D721Med (cell line): Measurements from ENCODE around the gene TLX1.

Experiments
- DNase-seq: peaks from one replicate; pipeline ENCODE4 v3.0.0; 2011; ENCODE audit warnings: low spot score; ENCODE audit not compliant: insufficient read length
- FAIRE-seq: peaks from 2 replicates; lab custom pipeline; 2011; peaks lifted over from hg19 to GRCh38; lab: Jason Lieb, UNC
- TF ChIP-seq, protein P1 (sequence below): IDR thresholded peaks from 2 replicates; pipeline ENCODE4 v1.5.1; 2012; ENCODE audit warnings: mild to moderate bottlenecking, control low read depth; ENCODE audit not compliant: insufficient read depth; ENCODE audit errors: missing control alignments

TLX1 gene

DNA sequence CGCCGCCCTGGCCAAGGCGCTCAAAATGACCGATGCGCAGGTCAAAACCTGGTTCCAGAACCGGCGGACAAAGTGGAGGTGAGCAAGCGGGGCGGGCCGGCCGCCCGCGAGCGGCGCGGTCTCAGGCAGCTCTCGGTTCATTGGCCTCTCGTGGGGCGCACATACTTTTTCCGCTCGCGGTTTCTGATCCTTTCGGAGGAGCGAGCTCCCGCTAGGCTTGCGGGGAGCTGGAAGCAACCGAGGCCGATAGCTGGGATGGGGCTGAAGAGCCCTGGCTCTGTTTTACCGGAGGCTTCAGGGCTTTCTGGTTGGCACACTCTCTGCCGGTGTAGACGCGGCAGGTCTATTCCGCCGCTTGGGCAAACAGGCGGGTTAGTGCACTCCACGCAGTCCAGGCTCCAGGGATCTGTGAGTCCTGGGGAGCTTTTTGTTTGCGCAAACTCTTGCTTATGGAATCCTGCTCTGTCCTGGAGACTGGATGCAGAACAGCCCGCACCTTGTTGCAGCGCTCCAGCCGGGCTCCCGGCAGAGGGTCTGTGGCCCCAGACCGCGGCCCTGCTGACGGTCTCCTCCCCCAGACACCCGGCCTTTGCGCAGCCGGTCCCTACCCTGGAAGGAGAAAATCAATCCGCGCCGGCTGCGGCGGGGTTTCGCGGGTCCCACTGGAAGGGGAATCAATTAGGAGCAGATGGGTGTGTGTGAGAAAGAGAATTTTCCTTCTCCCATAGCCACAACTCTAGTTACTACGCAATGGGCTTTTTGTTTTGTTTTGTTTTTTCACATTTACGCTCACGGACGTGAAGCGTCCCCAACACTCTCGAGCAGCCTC lies 3.4 kb downstream of the TLX1 start:
- TF ChIP-seq, protein P1, sequence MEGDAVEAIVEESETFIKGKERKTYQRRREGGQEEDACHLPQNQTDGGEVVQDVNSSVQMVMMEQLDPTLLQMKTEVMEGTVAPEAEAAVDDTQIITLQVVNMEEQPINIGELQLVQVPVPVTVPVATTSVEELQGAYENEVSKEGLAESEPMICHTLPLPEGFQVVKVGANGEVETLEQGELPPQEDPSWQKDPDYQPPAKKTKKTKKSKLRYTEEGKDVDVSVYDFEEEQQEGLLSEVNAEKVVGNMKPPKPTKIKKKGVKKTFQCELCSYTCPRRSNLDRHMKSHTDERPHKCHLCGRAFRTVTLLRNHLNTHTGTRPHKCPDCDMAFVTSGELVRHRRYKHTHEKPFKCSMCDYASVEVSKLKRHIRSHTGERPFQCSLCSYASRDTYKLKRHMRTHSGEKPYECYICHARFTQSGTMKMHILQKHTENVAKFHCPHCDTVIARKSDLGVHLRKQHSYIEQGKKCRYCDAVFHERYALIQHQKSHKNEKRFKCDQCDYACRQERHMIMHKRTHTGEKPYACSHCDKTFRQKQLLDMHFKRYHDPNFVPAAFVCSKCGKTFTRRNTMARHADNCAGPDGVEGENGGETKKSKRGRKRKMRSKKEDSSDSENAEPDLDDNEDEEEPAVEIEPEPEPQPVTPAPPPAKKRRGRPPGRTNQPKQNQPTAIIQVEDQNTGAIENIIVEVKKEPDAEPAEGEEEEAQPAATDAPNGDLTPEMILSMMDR, result no peak
- FAIRE-seq (no peak), DNase-seq (no peak)

DNA sequence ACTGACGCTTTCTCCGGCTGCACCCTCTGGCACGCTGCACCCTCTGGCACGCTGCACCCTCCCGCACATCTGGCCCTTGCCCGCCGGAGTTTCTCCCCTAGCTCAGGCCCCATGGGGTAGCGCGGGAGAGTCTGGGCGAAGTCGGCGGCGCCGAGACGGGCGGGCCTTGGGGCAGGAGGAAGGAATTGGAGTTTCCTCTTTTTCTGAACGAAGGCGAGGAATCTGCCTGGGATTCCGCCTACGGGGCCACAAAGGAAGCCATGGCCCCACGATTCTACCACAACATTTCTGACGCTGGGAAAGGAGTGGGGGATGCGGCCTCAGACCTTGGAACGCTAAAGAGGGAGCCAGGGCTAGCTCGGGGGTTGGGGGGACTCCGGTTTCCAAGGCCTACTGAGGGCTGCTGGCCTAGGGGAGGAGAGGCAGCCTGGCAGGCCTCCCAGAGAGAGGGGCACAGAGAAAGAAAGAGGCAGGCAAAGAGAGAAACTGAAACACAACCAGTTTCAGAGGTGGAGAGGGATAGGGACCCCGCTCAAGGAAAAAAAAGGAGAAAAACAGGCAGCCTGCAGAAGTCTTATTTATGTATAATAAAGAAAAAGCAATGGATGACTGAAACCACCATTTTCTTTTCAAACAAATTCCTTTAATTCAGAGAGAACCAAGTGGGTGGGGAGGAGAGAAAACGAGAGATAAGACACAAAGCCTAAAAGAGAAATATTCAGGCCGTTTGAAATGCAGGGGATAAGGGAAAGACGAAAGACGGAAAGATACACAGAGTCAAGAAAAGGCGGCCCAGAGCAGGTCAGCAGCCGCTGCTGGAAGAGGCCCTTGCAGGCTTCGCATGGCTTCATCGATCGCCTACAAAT lies 4.3 kb downstream of the TLX1 start:
- no peak for FAIRE-seq
- TF ChIP-seq, protein P1, result no peak
- no peak for DNase-seq

DNA sequence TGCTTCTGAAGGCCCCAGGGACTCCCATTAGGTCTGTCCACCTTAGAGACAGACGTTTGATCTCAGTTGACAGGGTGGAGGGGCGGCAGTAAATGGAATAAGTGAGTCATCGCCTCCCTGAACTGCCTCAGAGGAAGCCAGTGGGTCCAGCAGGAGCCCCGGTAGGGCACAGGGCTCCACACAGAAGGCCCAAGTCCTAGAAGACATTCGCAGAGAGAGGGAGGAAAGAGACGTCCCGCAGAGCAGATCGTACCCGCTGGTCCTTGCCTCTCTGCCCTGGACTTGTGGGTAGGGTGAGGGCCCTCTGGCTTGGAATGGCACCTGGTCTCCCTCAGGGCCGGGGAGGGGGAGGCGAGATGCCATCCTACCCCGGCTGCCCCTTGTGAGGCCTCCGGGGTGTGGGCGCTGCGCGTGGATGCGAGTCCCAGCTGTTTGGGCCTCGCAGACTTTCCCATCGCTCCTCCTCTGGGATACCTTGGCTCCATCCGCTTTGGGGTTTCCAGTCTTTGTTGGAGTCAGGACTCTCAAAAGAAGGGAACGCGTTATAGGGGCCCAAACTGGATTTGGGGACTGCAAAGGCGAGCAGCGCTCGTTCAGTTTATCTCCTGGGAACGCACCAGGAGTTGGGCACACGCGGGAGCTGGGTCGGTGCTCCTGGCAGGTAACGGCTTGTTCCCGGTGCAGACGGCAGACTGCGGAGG lies 5.1 kb downstream of the TLX1 start:
- no peak for DNase-seq
- no peak for FAIRE-seq
- TF ChIP-seq, protein P1, result no peak

DNA sequence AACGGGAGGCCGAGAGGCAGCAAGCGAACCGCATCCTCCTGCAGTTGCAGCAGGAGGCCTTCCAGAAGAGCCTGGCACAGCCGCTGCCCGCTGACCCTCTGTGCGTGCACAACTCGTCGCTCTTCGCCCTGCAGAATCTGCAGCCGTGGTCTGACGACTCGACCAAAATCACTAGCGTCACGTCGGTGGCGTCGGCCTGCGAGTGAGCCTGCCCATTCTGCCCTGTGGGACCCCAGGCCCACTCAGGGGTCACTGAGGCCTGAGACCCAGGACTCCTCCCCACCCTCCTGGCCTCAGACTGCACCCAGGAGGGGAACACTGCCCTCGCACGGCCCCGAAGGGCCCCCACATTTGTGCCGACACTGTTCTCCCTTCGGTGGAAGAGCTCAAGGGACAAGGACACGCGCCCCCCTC lies 5.6 kb downstream of the TLX1 start:
- DNase-seq (no peak), FAIRE-seq (no peak)
- TF ChIP-seq, protein P1, result no peak

DNA sequence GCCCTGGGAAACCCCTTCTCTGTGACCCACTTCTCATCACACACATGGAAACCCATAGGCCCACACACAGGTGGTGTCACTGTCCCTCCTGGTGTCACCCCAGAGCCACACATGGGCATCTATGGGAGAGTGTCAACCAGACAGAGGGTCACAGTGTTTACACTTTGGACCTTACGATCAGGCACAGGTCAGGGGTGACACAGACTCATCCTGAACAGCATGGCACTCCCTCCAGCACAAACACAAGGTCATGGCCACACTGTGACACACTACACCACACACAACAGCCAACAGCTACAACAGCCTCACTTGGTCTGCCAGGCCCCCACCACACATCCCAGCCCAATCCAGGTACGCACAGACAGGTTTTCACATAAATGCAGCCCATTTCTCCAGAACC lies 6.2 kb downstream of the TLX1 start:
- DNase-seq (no peak), FAIRE-seq (no peak)
- TF ChIP-seq, protein P1, result no peak

DNA sequence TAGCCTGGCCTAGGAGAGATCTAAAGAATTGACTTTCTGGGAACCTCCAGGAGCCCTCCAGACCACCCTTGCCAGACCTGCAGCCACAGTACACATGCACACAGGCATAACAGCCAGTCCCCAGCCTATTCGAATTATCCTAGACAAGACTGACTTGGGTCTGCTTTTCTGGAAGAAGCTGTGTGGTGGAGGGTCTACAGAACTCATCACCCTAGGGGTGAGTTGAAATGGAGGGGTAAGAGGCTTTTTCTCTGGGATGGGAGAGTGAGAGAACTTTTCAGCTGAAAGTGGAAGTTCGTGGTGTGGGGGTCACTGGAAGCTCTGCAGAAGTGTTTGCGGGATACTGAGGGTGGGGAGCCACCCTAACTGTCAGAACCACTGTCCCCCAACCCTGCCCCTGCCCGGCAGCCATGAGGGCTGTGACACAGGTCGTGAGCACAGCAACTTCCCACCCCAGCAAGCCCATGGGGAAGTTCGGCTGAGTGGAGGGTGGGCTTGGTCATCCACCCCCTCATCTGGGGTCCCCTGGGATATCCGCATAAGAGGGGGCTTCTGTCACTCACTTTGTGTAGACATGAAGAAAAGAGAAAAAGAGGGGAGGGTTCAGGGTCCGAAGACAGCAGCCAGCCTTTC lies 7.8 kb downstream of the TLX1 start:
- FAIRE-seq (no peak), DNase-seq (no peak)
- TF ChIP-seq, protein P1, result no peak
